GM23338 (cell line): ENCODE data around the gene RPL37A. TPM values are rescaled to one million over a fixed set of nuclear protein-coding genes. Genes with fewer than 3 reads are reported as not detected.

Source experiments
- ATAC-seq: fragments of 200-7000 bp; cut with Tn5 transposase; 3 replicates; pipeline ENCODE4 v1.9.1; 2020
- DNase-seq: peaks from one replicate; pipeline ENCODE4 v3.0.0-alpha.2; 2015; ENCODE audit warnings: low spot score
- H2AFZ ChIP-seq: fragments of 200-600 bp; sonication (generic); 2 replicates; pipeline ENCODE4 v1.8.0; 2016; ENCODE audit warnings: antibody characterized with exemption, mild to moderate bottlenecking, moderate library complexity
- H3F3A ChIP-seq: fragments of 200-600 bp; sonication (generic); replicated peaks from 2 replicates; pipeline ENCODE4 v1.8.0; 2017; ENCODE audit warnings: antibody characterized with exemption, mixed run types, low read depth
- H3K27ac ChIP-seq: fragments of 200-600 bp; sonication (generic); 2 replicates; pipeline ENCODE4 v1.6.1; 2016; ENCODE audit warnings: low read depth
- H3K27me3 ChIP-seq: fragments of 200-600 bp; sonication (generic); 2 replicates; pipeline ENCODE4 v1.8.0; 2016; ENCODE audit warnings: mild to moderate bottlenecking, mixed run types, moderate library complexity; ENCODE audit not compliant: insufficient read depth
- H3K36me3 ChIP-seq: fragments of 200-600 bp; sonication (generic); 2 replicates; pipeline ENCODE4 v1.8.0; 2016; ENCODE audit warnings: mild to moderate bottlenecking; ENCODE audit not compliant: insufficient read depth
- H3K4me1 ChIP-seq: fragments of 200-600 bp; sonication (generic); 2 replicates; pipeline ENCODE4 v1.8.0; 2016; ENCODE audit warnings: mild to moderate bottlenecking, moderate library complexity; ENCODE audit not compliant: insufficient read depth
- H3K4me2 ChIP-seq: fragments of 200-600 bp; sonication (generic); 2 replicates; pipeline ENCODE4 v1.7.1; 2017; ENCODE audit warnings: mixed run types
- H3K4me3 ChIP-seq: fragments of 200-600 bp; sonication (generic); 2 replicates; pipeline ENCODE4 v1.6.1; 2016; ENCODE audit warnings: mixed run types
- H3K79me2 ChIP-seq: fragments of 200-600 bp; sonication (generic); replicated peaks from 2 replicates; pipeline ENCODE4 v1.8.0; 2017; ENCODE audit warnings: mild to moderate bottlenecking; ENCODE audit not compliant: insufficient read depth
- H3K9me2 ChIP-seq: fragments of 200-600 bp; sonication (generic); 2 replicates; pipeline ENCODE4 v1.8.0; 2017; ENCODE audit not compliant: insufficient read depth
- H4K20me1 ChIP-seq: fragments of 200-600 bp; sonication (generic); replicated peaks from 2 replicates; pipeline ENCODE4 v1.8.0; 2017; ENCODE audit warnings: mild to moderate bottlenecking; ENCODE audit not compliant: insufficient read depth
- H3K27ac Mint-ChIP-seq: 2 replicates; pipeline ENCODE4 v1.8.0; 2020; ENCODE audit warnings: inconsistent platforms, mild to moderate bottlenecking, moderate library complexity, mixed read lengths
- H3K27me3 Mint-ChIP-seq: 3 replicates; pipeline ENCODE4 v1.8.0; 2022; ENCODE audit warnings: low read depth, mild to moderate bottlenecking, moderate library complexity, mixed read lengths, inconsistent platforms; ENCODE audit not compliant: insufficient read depth, poor library complexity
- H3K36me3 Mint-ChIP-seq: 3 replicates; pipeline ENCODE4 v1.8.0; 2021; ENCODE audit warnings: low read depth, mild to moderate bottlenecking, inconsistent platforms, moderate library complexity, mixed read lengths
- H3K4me1 Mint-ChIP-seq: 3 replicates; pipeline ENCODE4 v1.8.0; 2020; ENCODE audit warnings: mild to moderate bottlenecking, inconsistent platforms, mixed read lengths
- H3K4me3 Mint-ChIP-seq: 3 replicates; pipeline ENCODE4 v1.8.0; 2021; ENCODE audit warnings: moderate library complexity, mild to moderate bottlenecking, inconsistent platforms, mixed read lengths
- H3K9me3 Mint-ChIP-seq: 3 replicates; pipeline ENCODE4 v1.8.0; 2020; ENCODE audit warnings: moderate library complexity, mild to moderate bottlenecking, inconsistent platforms, mixed read lengths
- CREB1 ChIP-seq: fragments of 250-450 bp; sonication (Bioruptor Pico); IDR thresholded peaks from 2 replicates; pipeline ENCODE4 v1.5.0; 2020; ENCODE audit warnings: low read depth, mild to moderate bottlenecking, moderate library complexity
- EZH2 ChIP-seq: fragments of 200-600 bp; sonication (generic); IDR thresholded peaks from one replicate; pipeline ENCODE4 v1.8.0; 2017; ENCODE audit warnings: antibody characterized with exemption, mild to moderate bottlenecking, low read depth; ENCODE audit not compliant: unreplicated experiment
- EZH2phosphoT487 ChIP-seq: fragments of 200-600 bp; sonication (generic); IDR thresholded peaks from one replicate; pipeline ENCODE4 v1.8.1; 2018; ENCODE audit warnings: antibody characterized with exemption; ENCODE audit not compliant: unreplicated experiment
- JUNB ChIP-seq: IDR thresholded peaks from one replicate; pipeline ENCODE4 v1.6.1; 2016; ENCODE audit warnings: antibody characterized with exemption; ENCODE audit not compliant: unreplicated experiment
- NANOG ChIP-seq: IDR thresholded peaks from 2 replicates; pipeline ENCODE4 v1.6.1; 2016; ENCODE audit warnings: antibody characterized with exemption, borderline replicate concordance
- POLR2AphosphoS5 ChIP-seq: IDR thresholded peaks from 2 replicates; pipeline ENCODE4 v1.6.1; 2016; ENCODE audit warnings: antibody characterized with exemption, low read depth
- STAT1 ChIP-seq: IDR thresholded peaks from one replicate; pipeline ENCODE4 v1.6.1; 2016; ENCODE audit warnings: antibody characterized with exemption; ENCODE audit not compliant: unreplicated experiment
- ZNF114 ChIP-seq: fragments of 250-450 bp; sonication (Bioruptor Pico); IDR thresholded peaks from 2 replicates; pipeline ENCODE4 v1.5.0; 2020; ENCODE audit warnings: mild to moderate bottlenecking, moderate library complexity
- ZNF331 ChIP-seq: fragments of 250-450 bp; sonication (Bioruptor Pico); IDR thresholded peaks from 2 replicates; pipeline ENCODE4 v1.5.0; 2020; ENCODE audit warnings: low read depth, mild to moderate bottlenecking, moderate library complexity
- ZNF462 ChIP-seq: fragments of 250-450 bp; sonication (Bioruptor Pico); IDR thresholded peaks from 2 replicates; pipeline ENCODE4 v1.5.0; 2020; ENCODE audit warnings: mild to moderate bottlenecking, moderate library complexity
- polyA plus RNA-seq: library from polyadenylated mRNA; unstranded; fragments of >200 nt; fragmentation: Nextera tagmentation; extraction: Ambion mirVana; gene quantifications from 2 replicates; pipeline ENCODE4 v1.2.1, GENCODE V29; 2016
- total RNA-seq: library from RNA; depleted of rRNA; stranded (reverse); fragments of >200 nt; shearing (Covaris generic); gene quantifications from 2 replicates; pipeline ENCODE4 v1.2.3, GENCODE V29; 2014
- TF ChIP-seq, protein P1 (sequence below): IDR thresholded peaks from 2 replicates; pipeline ENCODE4 v1.6.1; 2016; ENCODE audit warnings: antibody characterized with exemption
- TF ChIP-seq, protein P2 (sequence below), 2 experiments: fragments of 200-600 bp in 1 of 2; sonication (generic) in 1 of 2; conservative IDR thresholded peaks; 2 replicates each; pipeline versions ENCODE4 v1.5.1 to v1.6.1; 2016 to 2017; ENCODE audit warnings: antibody characterized with exemption in 2 of 2, low read depth in 2 of 2, mild to moderate bottlenecking in 2 of 2, moderate library complexity in 1 of 2
- TF ChIP-seq, protein P3 (sequence below): IDR thresholded peaks from one replicate; pipeline ENCODE4 v1.6.1; 2018; ENCODE audit warnings: antibody characterized with exemption; ENCODE audit not compliant: unreplicated experiment

RPL37A gene
- total and polyA plus RNA-seq, 2 experiments from 2014 or later: 1,118 to 5,036 TPM

DNA sequence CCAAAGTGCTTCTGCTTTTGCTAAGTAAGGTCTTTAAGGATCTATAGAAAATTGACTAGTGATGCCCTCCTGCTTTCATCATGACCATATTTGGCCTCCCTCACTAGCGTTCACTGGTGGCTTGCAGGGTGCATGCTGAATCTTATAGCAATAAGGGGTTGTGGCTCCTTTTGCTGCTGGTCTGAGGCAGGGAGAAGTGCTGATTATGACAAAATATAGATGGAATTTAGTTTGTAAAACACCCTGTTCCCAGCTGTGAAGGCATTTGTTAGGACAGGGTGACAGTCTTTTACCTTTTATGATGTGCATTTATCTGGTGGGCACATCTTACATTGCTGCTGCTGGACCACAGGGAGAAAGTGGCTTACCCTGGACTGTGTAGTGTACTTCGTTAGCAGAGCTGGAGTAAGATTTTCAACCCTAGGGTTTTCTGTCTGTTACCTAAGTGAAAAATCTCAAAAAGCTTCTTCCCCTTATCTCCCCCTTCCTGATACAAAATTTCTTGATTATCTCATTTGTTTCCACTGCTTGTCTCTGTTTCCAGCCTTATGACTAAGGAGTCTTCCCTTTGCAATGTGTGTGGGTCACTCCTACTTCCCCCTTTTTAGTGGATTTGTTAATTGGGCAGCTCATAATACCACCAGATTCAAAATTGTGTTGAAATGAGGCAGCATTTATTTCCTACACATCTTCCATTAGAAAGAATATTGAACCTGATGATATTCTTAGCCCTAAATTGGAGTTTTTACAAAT, 21.2 kb upstream of the RPL37A start:
- Mint-ChIP-seq H3K27ac (no peak overlapping the region), H3K4me3 (no peak overlapping the region), H3K9me3 (no peaks in the 10 kb centered on the region), H3K4me1 (peaks cover 9% of the 10 kb centered on the region), H3K36me3 (peaks cover 2% of the 10 kb centered on the region; the same call in 1 of the 3 replicates), H3K27me3 (no peaks in the 10 kb centered on the region)
- Histone ChIP-seq H4K20me1 (0 out of 2 replicates have a peak, but pooled peaks cover 2% of the 10 kb centered on the region), H3K4me1 (peaks cover 6% of the 10 kb centered on the region; the same call in 1 of the 2 replicates), H3F3A (no peaks in the 10 kb centered on the region), H3K9me2 (no peaks in the 10 kb centered on the region), H3K4me3 (no peak overlapping the region), H3K27me3 (no peaks in the 10 kb centered on the region), H2AFZ (no peak overlapping the region), H3K79me2 (no peaks in the 10 kb centered on the region), H3K27ac (no peak overlapping the region), H3K36me3 (no peaks in the 10 kb centered on the region), H3K4me2 (no peak overlapping the region)
- TF ChIP-seq, protein P1, sequence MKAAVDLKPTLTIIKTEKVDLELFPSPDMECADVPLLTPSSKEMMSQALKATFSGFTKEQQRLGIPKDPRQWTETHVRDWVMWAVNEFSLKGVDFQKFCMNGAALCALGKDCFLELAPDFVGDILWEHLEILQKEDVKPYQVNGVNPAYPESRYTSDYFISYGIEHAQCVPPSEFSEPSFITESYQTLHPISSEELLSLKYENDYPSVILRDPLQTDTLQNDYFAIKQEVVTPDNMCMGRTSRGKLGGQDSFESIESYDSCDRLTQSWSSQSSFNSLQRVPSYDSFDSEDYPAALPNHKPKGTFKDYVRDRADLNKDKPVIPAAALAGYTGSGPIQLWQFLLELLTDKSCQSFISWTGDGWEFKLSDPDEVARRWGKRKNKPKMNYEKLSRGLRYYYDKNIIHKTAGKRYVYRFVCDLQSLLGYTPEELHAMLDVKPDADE: no peak
- TF ChIP-seq, protein P2, sequence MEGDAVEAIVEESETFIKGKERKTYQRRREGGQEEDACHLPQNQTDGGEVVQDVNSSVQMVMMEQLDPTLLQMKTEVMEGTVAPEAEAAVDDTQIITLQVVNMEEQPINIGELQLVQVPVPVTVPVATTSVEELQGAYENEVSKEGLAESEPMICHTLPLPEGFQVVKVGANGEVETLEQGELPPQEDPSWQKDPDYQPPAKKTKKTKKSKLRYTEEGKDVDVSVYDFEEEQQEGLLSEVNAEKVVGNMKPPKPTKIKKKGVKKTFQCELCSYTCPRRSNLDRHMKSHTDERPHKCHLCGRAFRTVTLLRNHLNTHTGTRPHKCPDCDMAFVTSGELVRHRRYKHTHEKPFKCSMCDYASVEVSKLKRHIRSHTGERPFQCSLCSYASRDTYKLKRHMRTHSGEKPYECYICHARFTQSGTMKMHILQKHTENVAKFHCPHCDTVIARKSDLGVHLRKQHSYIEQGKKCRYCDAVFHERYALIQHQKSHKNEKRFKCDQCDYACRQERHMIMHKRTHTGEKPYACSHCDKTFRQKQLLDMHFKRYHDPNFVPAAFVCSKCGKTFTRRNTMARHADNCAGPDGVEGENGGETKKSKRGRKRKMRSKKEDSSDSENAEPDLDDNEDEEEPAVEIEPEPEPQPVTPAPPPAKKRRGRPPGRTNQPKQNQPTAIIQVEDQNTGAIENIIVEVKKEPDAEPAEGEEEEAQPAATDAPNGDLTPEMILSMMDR (conservative IDR thresholded peaks at IDR 0.05; ENCODE audit: low read depth in 2 of 2): no peak
- TF ChIP-seq ZNF331 (no peak), ZNF462 (CRISPR knock-in tag) (no peak), POLR2AphosphoS5 (no peak), EZH2 (no peak), NANOG (no peak), JUNB (no peak), STAT1 (no peak), CREB1 (CRISPR knock-in tag) (no peak), EZH2phosphoT487 (no peak), ZNF114 (CRISPR knock-in tag) (no peak)
- TF ChIP-seq, protein P3, sequence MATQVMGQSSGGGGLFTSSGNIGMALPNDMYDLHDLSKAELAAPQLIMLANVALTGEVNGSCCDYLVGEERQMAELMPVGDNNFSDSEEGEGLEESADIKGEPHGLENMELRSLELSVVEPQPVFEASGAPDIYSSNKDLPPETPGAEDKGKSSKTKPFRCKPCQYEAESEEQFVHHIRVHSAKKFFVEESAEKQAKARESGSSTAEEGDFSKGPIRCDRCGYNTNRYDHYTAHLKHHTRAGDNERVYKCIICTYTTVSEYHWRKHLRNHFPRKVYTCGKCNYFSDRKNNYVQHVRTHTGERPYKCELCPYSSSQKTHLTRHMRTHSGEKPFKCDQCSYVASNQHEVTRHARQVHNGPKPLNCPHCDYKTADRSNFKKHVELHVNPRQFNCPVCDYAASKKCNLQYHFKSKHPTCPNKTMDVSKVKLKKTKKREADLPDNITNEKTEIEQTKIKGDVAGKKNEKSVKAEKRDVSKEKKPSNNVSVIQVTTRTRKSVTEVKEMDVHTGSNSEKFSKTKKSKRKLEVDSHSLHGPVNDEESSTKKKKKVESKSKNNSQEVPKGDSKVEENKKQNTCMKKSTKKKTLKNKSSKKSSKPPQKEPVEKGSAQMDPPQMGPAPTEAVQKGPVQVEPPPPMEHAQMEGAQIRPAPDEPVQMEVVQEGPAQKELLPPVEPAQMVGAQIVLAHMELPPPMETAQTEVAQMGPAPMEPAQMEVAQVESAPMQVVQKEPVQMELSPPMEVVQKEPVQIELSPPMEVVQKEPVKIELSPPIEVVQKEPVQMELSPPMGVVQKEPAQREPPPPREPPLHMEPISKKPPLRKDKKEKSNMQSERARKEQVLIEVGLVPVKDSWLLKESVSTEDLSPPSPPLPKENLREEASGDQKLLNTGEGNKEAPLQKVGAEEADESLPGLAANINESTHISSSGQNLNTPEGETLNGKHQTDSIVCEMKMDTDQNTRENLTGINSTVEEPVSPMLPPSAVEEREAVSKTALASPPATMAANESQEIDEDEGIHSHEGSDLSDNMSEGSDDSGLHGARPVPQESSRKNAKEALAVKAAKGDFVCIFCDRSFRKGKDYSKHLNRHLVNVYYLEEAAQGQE: no peak
- no peak for ATAC-seq
- no peak for DNase-seq
